HG03196 (cell line): ENCODE data around the gene ABCA4.

Source experiments
- ATAC-seq: cut with Tn5 transposase; IDR thresholded peaks from one replicate; pipeline ENCODE4 v1.9.1; 2021; ENCODE audit not compliant: unreplicated experiment

Gene ABCA4

DNA sequence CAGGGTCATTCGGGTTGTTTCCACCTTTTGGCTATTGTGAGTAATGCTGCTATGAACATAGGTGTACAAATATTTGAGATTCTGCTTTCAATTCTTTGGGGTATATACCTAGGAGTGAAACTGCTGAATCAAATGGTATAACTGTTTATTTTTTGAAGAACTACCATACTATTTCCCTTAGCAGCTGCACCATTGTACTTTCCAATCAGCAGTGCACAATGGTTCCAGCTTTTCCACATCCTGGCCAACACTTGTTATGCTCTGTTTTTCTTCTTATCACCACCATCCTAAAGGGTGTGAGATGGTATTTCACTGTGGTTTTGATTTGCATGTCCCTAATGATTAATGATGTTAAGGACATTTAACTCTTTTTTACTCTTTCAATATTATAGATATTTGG, 3.6 kb upstream of the ABCA4 start:
- no peak for ATAC-seq

DNA sequence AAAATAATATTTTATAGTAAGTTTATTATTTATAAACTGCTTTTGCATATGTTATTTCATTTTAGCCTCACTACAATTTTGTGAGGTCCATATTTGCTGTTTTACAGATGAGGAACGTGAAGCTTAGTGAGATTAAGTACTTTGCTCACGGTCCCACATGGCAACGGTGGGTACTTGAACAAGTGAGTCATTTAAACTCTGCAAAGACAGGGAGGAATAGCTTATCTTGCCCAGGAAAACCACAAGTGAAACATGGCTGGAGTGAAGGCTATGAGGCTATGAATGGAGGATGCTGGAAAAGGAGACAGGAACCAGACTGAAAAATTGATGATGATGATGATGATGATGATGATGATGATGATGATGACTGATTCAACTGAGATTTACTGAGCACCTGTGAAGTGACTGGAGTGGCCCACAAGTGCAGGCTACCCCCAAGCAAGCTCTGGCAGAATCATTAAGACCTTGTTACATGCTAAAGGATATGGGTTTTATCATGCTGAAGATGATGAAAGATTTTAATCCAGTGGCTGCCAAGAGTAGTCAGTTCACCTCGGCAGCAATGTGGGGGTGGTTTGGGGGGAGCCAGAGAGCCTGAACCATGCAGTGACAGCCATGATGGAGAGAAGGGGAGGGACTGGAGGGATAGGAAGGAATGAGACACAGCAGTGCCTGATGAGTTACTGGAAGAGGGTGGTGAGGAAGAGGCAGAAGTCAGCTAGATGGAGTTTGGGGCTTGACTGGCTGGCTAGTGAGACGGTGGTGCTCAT, 1.4 kb upstream of the ABCA4 start:
- no peak for ATAC-seq

DNA sequence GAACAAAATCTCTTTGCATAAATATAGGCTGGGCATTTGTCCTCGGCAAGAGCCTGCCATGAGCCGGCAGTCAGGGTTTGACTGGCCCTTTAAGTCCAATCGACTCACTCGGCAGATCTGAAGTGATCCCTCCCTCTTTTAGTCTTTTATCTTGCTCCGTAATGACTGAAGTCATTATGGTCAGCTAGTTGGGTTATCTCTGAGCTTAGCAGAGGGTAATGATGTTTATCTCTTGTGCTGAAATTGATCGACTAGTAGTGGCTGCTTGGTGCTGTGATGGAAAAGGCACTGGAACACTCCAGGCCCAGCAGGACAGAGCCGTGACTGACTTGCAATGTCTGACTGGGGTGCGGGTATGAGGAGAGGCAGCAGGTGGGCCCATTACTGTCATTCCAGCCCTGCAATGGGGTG, 468 bp upstream of the ABCA4 start:
- ATAC-seq, result no peak

DNA sequence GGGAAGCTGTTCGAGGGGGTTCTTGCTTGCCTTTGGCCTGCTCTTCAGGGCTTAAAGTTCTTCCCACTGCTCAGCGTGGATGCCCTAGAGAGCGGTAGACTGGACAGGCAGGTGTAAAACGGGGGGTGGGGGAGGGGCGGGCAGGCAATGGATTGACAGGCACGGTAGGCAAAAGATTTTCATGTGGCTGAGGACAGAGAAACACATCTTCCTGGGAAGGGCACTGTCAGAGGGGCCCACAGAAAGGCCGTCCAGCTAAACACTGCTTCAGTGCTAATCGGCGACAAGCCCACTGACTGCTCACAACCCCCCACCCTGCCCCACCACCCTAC, 412 bp downstream of the ABCA4 start:
- no peak for ATAC-seq

DNA sequence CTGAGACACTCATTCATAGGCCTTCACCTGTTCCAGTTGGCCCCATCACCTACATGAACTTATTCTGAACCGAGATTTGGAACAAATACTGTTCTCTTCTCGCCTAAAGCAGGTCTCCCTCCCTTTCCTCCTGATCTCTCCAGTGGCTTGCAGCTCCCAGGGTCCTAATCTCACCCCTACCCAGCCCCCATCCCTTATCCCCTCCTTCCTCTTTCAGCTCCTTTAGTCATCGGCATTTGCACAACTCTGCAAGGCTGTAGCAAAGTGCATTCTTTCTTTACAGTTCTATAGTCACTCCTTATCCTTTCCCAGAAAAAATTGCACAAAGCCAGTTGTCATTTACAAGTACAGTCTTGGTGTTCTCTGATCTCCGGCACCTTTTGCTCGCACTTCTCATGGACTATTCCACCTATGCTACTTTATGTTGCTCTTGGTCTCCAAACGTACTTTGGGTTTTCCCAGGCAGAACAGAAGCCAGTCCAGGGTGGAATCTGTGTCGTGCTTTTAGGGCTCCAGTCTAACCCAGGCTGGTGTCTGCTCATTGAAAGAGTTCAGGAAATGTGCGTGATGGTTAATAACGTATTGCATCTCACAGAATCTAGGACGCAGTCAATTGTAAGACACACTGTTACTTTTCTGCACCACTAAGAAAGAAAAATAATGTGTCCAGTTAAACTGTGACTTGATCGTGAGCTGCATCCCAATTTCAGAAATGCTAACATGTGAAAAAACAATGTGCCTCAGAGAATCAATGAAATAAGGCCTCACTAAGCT, 965 bp downstream of the ABCA4 start:
- no peak for ATAC-seq

DNA sequence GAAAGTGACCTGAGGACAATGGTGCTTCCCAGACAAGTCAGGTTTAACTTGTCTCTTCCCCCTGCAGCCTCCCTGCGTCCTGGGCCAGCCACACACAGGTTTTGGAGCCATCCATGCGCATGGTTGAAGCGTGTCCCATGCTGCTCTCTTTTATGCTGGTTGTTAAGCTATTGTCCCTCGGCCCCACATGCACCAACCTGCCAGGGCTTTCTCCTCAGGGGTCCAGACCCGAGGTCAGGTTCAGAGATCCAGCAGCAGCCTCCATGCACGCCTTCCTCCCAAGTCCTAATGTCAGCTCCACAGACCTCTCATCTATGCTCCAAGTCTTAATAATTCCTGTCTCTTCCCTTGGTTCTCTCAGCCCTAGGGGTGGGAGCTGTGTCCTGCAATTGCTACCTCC, 1.6 kb downstream of the ABCA4 start:
- ATAC-seq, result no peak

DNA sequence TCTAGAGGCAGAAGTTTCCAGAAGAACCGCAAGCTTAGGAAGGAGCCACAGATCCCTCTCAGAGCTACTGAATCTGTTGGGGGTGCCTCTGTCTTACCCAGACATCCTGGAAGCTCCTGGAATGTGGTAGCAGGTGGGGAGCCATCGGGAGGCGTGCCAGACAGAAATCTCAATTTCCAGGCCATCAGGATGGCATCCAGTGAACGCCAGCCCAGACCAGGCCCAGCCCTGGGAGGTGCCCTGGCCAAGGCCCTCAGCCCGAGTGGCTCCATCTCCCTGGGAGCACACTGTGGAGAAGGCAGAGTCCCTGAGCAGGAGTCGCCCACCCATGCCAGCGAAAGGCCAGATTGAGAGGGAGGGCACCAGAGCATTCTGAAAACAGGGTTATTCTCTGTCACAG, 2.5 kb downstream of the ABCA4 start:
- no peak for ATAC-seq

DNA sequence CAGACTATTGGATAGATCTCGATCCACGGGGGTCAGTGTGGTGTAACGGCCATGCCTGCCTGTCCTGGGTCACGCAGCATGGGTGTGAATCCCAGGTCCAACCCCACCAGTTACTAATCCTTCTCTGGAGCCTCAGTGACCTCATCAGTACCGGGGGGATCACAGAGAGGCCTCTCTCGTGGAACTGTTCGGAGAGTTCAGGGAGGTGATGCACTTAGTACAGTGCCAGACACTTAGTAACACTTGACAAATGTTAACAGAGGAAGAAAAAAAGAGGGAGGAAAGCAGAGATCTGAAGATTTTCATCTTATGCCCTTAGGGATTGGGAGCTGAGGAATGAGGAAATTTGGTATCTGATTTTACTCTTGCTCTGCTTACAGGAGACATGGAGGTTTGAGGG, 2.9 kb downstream of the ABCA4 start:
- no peak for ATAC-seq

DNA sequence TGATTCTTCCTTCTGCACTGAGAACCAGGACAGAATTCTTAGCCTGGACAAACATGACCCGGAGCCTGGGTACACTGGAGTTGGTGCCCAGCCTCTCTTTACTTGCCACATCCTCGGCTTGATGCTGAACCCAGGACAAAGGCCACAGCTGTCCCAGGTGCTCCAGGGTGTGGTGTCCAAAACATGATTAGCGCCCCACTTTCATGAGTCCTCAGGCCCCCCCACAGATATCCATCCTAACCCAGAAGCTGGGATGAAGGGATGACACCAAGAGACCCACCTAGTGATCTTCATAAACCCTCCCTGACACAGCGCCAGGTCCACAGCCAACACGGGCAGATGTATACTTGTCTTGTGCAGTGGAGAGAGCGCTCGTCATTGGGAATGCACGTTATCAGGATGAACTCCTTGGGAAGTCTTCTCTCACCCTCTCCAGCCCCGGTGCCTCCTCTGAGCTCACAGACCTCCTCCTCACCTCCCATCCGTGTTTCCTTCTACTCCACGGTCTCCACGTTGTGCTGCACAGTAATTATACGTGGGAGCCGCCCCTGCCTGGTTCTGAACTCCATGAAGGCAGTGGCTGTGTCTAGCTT, 3.6 kb downstream of the ABCA4 start:
- no peak for ATAC-seq

DNA sequence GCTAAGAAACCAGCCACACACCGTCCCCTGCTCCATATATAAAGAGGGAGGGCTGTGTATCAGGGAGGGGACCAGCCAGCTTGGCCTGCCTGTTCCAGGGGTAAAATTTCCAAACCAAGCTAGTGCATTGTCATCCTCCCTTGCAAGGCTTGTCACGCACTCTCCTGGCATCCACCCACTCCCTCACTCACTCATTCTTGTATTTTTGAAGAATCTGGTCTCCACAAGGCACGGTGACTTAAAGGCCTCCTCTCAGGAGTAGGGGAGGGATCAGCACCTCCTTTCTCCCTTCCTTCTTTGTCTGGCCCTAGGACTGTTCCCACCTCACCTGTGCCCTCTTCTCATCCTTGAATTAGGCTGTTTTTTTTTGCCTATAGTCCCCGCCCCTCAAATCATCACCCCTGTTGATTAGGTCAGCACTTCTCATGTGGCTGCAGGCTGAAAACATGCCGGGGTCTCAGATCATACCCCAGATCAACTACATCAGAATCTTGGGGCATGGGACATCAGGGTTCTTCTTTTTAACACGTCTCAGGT, 5.0 kb downstream of the ABCA4 start:
- ATAC-seq, result no peak

DNA sequence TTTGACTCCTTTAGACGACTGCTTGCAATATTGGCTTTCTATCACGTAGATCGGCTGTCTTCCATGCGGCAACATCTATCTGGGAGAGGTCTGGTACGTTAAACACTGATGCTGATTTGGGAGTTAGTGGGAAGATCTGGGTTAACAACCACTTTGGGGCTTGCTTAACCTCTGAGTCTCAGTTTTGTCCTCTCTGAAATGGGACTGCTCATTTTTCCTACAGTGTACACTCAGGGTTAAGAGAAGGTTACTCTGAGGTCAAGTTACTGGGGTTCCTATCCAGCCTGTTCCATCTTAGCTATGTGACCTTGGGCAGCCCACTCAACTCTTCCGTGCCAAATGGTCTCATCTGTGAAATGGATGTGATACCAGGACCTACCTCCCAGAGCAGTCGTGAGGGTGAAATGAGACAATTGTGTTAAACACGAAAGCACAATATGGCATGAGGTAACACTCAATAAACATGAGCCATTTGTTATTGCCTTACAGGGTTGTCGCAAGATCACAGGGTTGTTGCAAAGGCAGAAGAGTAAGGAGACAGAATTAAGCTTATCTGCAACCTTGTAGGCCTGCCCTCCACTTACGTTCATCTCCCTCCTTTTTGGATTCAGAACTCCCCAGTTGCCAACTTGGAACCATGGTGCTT, 5.6 kb downstream of the ABCA4 start:
- ATAC-seq, result no peak

DNA sequence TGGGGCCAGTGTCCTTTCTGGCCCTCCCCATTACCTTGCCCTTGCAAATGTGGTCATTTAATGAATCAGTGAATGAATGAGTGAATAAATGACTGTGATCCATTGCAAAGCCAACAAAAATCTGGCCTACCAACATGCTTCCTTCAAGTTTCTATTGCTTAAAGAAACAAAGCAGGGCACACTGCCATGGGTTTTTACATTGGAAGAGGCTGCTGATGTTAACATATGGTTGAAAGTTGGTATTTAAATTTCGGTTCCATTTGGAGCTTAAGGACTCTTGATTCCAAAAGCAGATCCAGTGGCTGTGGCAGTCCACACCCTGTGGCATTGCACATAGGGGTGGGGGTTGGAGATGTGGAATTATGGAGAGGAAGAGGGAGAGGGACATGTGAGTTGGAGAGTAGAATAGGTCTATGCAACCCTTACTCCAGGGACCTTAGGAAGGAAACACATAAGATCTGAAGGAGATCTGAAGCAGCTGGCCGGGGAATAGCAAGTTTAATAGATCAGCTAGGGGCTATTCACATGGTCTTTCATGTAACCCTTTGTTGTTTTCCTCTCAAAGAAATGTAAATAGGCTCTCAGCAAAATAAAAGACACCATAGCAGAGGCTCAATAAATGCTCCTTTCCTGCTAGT, 7.2 kb downstream of the ABCA4 start:
- ATAC-seq, result no peak

DNA sequence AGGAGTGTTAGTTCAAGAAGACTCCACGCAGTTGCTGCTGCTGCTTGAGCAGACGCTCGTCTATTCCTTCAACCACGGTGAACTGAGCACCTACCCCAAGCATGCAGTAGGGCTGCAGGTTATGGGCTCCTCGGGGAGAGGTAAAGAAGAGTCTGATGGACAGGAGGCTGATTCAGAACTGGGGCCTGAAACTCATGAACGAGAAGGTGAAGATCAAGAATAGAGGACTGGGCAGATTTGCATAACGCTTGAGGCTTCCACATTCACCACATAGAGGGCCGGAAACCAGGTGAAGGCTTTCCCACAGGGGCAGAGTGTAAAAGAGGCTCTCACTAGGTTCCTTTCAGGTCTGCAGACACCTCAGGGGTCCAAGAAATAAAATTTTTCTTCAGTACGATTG, 9.1 kb downstream of the ABCA4 start:
- no peak for ATAC-seq

DNA sequence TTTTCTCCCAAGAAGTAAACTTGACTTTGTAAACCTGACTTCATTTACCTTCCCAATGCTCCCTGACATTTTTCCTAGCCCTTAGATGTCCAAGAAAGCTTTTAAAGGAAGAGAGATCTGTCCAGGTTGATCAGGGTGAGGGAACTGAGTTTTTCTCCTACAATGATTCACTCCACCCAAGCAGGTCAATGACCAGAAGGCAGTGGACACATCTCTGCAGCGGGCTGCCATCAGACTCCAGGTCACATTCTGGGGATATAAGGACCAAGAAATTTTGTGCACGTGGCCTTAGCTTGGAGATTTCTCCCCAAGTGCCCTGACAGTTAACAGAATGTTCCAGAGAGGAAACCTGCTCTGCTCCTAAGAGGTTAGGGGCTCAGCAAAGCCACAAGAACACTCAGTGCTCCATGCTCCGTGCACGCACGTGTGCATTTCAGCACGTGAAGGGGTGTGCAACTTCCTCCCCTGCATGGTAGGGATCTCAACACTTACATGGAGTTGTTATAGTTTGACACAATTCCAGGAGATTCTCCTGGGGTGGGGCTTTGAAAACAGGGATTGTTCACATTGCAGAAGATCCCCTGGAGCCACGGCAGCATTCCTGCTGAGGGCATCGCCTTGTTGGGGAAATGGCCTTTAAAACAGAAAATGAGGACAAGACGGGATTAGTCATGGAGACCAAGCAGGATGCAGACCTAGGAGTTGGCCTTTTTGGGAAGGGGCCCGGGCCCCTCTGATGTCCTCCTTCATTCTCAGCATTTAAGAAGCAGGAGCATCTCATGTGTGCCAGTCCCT, 9.8 kb downstream of the ABCA4 start:
- ATAC-seq, result no peak

DNA sequence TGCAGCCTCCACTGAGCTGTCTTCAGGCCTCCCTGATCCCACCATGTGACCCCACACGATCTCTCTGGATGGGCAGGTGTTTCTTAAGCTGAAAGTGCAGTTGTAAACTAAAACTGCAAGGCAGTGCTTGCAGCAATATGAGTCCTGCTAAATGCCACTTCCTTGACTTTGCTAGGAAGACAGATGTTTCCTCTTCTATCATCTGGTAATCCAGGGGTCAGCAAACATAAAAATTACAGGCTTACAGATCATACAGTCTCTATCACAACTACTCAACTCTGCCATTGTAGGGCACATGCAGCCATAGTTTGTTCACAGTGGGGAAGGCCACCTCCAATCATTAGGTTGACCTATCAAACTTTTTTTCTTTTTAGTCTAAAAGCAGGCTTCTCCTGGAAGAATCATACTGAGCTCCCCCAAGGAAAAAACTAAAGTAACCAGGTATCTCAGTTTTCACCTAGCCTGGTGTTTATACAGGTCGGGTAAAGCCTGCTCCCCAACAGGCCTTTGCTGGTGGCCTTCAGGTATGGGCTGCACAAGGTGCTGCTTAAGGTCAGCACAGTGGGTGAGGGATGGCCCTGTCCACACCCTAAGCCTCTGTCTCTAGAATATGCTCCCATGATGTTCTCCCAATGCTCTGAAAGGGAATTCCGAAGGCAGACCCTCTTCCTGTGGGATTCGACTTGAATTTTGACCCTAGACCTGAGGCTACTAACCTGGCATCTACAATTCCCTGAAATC, 10.8 kb downstream of the ABCA4 start:
- no peak for ATAC-seq

DNA sequence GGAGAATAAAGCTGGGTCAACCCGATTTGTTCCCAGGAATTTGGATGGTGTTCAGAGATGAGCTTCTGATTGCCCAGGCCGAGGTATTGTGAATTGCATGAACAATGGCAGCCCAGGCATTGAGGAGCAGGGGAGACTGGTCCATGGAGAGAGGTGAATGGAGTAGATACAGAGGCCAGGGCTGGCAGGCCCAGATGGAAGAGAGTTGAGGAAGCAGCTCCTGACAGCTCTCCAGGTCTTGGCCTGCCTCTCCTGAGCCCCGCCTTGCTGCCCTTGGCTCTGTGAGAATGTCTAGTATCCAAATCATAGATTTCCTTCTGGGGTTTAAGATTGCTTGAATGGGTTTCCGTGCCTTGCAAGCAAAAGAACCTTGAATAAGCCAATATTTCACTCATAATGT, 11.5 kb downstream of the ABCA4 start:
- ATAC-seq, result no peak

DNA sequence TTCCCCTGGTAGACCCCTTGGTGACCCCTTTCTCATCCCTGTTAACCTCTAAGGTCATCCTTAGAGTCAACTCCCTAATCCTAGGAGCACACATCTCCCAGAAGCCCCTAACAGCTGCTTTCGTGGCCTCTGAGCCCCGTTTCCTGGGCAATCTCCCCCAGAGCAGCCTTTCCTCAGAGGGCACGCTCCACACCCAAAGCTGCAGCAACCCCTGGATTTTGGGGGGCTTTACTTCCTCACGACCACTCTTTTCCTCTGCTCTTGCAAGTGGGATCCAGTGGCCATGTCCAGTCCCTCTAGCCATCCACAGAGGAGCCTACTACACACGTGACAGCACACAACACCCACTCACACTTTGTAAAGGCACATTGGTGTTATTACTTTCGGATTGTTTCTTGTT, 13.8 kb downstream of the ABCA4 start:
- ATAC-seq, result no peak

DNA sequence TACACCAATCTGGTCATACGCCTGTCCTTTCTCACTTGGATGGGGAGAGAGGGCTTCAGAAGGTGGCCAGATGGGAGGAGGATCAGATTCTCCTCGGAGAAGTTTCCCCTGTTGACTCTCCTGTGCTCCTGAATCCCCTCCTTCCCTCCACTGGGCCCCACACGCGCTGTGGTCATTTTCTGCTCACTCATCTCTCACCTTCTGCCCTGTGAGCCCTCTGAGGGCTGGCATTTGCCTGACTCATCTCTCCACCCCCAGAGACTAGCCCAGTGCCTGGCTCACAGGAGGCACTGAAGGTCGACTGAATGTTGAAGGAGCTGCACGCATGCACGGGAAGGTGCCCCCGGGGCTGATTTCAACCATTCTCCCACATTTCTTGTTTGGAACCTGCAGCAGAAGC, 14.2 kb downstream of the ABCA4 start:
- ATAC-seq, result no peak

DNA sequence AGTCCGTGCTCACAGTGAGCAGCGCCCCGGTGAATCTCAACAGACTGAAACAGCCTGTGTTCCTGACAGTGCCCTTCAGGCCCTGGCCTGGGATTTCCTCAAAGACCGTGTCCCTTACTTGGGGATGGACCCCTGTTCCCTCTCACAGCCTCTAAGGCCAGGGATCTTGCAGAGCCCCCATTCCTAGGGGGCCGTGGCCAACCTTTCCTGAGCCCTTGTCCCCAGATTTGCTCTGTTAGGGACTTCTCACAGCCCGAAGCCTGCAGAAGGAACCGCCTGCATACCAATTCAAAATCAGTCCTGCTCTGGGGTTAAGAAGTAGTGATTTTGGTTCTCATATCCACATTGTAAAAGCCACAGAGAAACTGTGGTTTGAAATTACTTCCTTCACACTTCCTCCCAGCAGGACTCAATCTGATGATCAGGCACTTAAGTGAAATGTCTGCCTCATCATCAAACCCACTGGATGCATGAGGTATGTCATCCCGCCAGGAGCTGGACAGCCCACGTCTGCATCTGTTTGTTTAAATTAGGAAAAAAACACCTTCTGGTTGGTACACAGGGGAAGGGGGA, 14.9 kb downstream of the ABCA4 start:
- no peak for ATAC-seq
